HepG2 (cell line): ENCODE results near the gene LMOD3. TPM values are rescaled to one million over a fixed set of nuclear protein-coding genes. Genes with fewer than 3 reads are reported as not detected.

Experiments used
- ATAC-seq: fragments of 200-7000 bp; cut with Tn5 transposase; 3 replicates; pipeline ENCODE4 v1.9.1; 2020; ENCODE audit warnings: mild to moderate bottlenecking, moderate library complexity
- BruUV-seq: library from RNA; stranded (reverse); fragments of 400-500 nt; replicated peaks from 2 replicates; lab custom pipeline; 2021; lab: Mats Ljungman, UMichigan
- CTCF ChIA-PET: fragments of 300-600 bp; formaldehyde crosslinking; extraction: SDS; loops from one replicate; lab custom pipeline; 2021; ENCODE audit warnings: low total read pairs, inconsistent platforms, low intra/inter-chr PET ratio; lab: Yijun Ruan, JAX
- POLR2A ChIA-PET: fragments of 350-600 bp; sonication (Branson Sonifier 250); formaldehyde crosslinking; loops from one replicate; lab custom pipeline; 2020; ENCODE audit warnings: antibody characterized with exemption, inconsistent platforms; lab: Yijun Ruan, JAX
- DNase-seq: peaks from one replicate; pipeline ENCODE4 v3.0.0-alpha.2; 2015; ENCODE audit warnings: low spot score
- FAIRE-seq: peaks from 3 replicates; lab custom pipeline; 2011; peaks lifted over from hg19 to GRCh38; lab: Jason Lieb, UNC
- H2AFZ ChIP-seq: one replicate; pipeline ENCODE4 v1.6.1; 2011; ENCODE audit warnings: low read length, inconsistent platforms
- H3K27ac ChIP-seq: fragments of 300-600 bp; 3 replicates; pipeline ENCODE4 v1.8.0; 2011; ENCODE audit warnings: mixed run types, mild to moderate bottlenecking, mixed read lengths, low read length, inconsistent platforms; ENCODE audit not compliant: insufficient read depth; ENCODE audit errors: extremely low read length
- H3K27me3 ChIP-seq, 2 experiments: fragments of 200-600 bp in 1 of 2; 2 replicates in 1 of 2; 3 replicates in 1 of 2; pipeline versions ENCODE4 v1.6.0 to v1.8.0; 2011; ENCODE audit warnings: low read length in 2 of 2, mild to moderate bottlenecking in 2 of 2, moderate library complexity in 2 of 2, inconsistent platforms in 1 of 2; ENCODE audit not compliant: insufficient read depth in 2 of 2, control insufficient read depth in 1 of 2
- H3K36me3 ChIP-seq, 2 experiments: fragments of 200-600 bp in 1 of 2; replicated peaks in 1 of 2; 2 replicates in 1 of 2; 3 replicates in 1 of 2; pipeline versions ENCODE4 v1.5.1 to v1.8.0; 2011; ENCODE audit warnings: low read length in 2 of 2, inconsistent platforms in 1 of 2; ENCODE audit not compliant: insufficient read depth in 2 of 2, control insufficient read depth in 1 of 2
- H3K4me1 ChIP-seq: 2 replicates; pipeline ENCODE4 v1.5.1; 2012; ENCODE audit warnings: low read length, inconsistent platforms; ENCODE audit not compliant: insufficient read depth
- H3K4me2 ChIP-seq: 2 replicates; pipeline ENCODE4 v1.6.0; 2011; ENCODE audit warnings: low read depth, low read length, inconsistent platforms
- H3K4me3 ChIP-seq, 3 experiments: fragments of 200-600 bp in 1 of 3; sonication (generic), shearing (Covaris generic) in 1 of 3; replicated peaks in 1 of 3; 2 replicates each; pipeline ENCODE4 v1.5.1; 2011 to 2016; ENCODE audit warnings: low read length in 3 of 3, inconsistent platforms in 2 of 3, low read depth in 2 of 3, mild to moderate bottlenecking in 2 of 3, control low read depth in 1 of 3, mixed read lengths in 1 of 3; ENCODE audit not compliant: insufficient read depth in 1 of 3
- H3K79me2 ChIP-seq: one replicate; pipeline ENCODE4 v1.6.1; 2011; ENCODE audit warnings: low read length, inconsistent platforms; ENCODE audit not compliant: insufficient read depth
- H3K9ac ChIP-seq: 2 replicates; pipeline ENCODE4 v1.6.0; 2011; ENCODE audit warnings: mild to moderate bottlenecking, low read depth, low read length, inconsistent platforms; ENCODE audit not compliant: insufficient read depth
- H3K9me3 ChIP-seq: 2 replicates; pipeline ENCODE4 v1.5.1; 2012; ENCODE audit warnings: mild to moderate bottlenecking, low read length
- H4K20me1 ChIP-seq: 2 replicates; pipeline ENCODE4 v1.6.0; 2011; ENCODE audit warnings: inconsistent platforms, mild to moderate bottlenecking, low read length, moderate library complexity; ENCODE audit not compliant: insufficient read depth
- AGO2 ChIP-seq: fragments of 200-400 bp; formaldehyde crosslinking; optimal IDR thresholded peaks from 2 replicates; pipeline ENCODE3; 2017; ENCODE audit warnings: mild to moderate bottlenecking, low read depth, low read length, moderate library complexity
- FOXC1 ChIP-seq: sonication (generic); formaldehyde crosslinking; IDR thresholded peaks from 2 replicates; pipeline ENCODE4 v1.8.0; 2022; ENCODE audit warnings: mild to moderate bottlenecking, missing genetic modification reagents, borderline replicate concordance
- HHEX ChIP-seq: IDR thresholded peaks from 2 replicates; pipeline ENCODE4 v1.6.1; 2016; ENCODE audit warnings: control low read depth
- YEATS4 ChIP-seq: sonication (generic); formaldehyde crosslinking; IDR thresholded peaks from 2 replicates; pipeline ENCODE4 v1.4.0; 2020; ENCODE audit warnings: missing genetic modification reagents, borderline replicate concordance
- ZFP1 ChIP-seq: IDR thresholded peaks from 2 replicates; pipeline ENCODE4 v1.6.1; 2016
- ZMAT3 ChIP-seq: sonication (generic); formaldehyde crosslinking; conservative IDR thresholded peaks from 2 replicates; pipeline ENCODE4 v1.7.0; 2021; ENCODE audit warnings: missing genetic modification reagents
- WGBS: methylation state at CpG from one replicate; pipeline ENCODE4 v1.1.6; 2017; ENCODE audit warnings: low lambda C conversion rate; 5-methylcytosine and 5-hydroxymethylcytosine counted together
- in situ Hi-C: cut with HindIII; loops from 2 replicates; pipeline ENCODE4 v1.10.0; 2017; ENCODE audit warnings: low pct_unique_long_range_greater_than_20kb; ENCODE audit not compliant: extremely low pct_ligation_motif_present
- intact Hi-C: fragments of 100-400 bp; cut with micrococcal nuclease; formaldehyde crosslinking; loops from one replicate; pipeline ENCODE4 v1.10.0; 2022; ENCODE audit not compliant: unreplicated experiment
- polyA plus RNA-seq, 8 experiments: library from polyadenylated mRNA; depleted of rRNA in 3 of 8; stranded (reverse) in 7 of 8; unstranded in 1 of 8; fragments of >200 nt; fragmentation: Illumina TruSeq in 4 of 8; extraction: Trizol in 4 of 8; gene quantifications; 2 replicates each; pipeline versions ENCODE4 v1.2.1 to v1.2.3, GENCODE V29; 2011 to 2016; ENCODE audit warnings: low read depth in 4 of 8, missing spikeins in 1 of 8, mixed read lengths in 1 of 8; ENCODE audit not compliant: insufficient read depth in 1 of 8
- total RNA-seq, 5 experiments: library from RNA; depleted of rRNA; stranded (reverse); fragments of >200 nt; fragmentation: Illumina TruSeq; extraction: Trizol; gene quantifications; 2 replicates each; pipeline ENCODE4 v1.2.3, GENCODE V29; 2016; ENCODE audit warnings: low read depth in 1 of 5
- TF ChIP-seq, protein P1 (sequence below): sonication (generic); formaldehyde crosslinking; IDR thresholded peaks from 2 replicates; pipeline ENCODE4 v1.8.1; 2022; ENCODE audit warnings: low read depth, mild to moderate bottlenecking, missing genetic modification reagents
- TF ChIP-seq, protein P2 (sequence below): sonication (generic); formaldehyde crosslinking; IDR thresholded peaks from 2 replicates; pipeline ENCODE4 v1.4.0; 2020; ENCODE audit warnings: missing genetic modification reagents, borderline replicate concordance
- TF ChIP-seq, protein P3 (sequence below): IDR thresholded peaks from 2 replicates; pipeline ENCODE4 v1.6.1; 2016; ENCODE audit warnings: mild to moderate bottlenecking, missing biosample characterization, missing genetic modification reagents

LMOD3 gene
- total and polyA plus RNA-seq, 2 of the 13 experiments (the other 11 are each of a cell fraction or from before 2014, with no cell fraction given): not detected

DNA sequence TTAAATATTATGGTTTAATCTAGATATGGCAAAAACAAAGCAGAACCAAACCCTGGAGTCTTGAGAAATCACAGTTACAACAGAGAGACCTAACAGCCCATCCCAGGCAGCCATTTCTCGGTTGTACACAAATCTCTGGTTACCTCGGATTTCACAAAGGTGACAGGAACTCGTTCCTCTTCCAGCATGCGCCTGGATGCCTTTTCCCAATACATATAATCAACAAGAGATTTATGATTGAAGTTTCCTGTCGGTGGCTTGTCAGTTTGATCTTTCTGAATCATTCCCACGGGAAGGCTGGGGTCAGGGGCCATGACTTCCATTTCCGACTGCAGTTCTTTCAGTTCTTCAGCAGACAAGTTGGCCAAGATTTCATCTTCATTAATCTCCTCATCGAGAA is 445 bp downstream of the LMOD3 start:
- POLR2A ChIA-PET: no interaction called here
- WGBS: 16% methylated on average over 8 of the region's 8 CpGs
- intact Hi-C loops: loop anchor here (1.0 to 5.0 kb wide), 3 partner anchors 185 to 303 kb away; no protein-coding TSS in a partner anchor

More for the DNA sequence above, 445 bp downstream of the LMOD3 start:
- Histone ChIP-seq H3K4me3 (no peak overlapping the region; a peak in 1 of 6 replicates), H3K9ac (no peak overlapping the region), H3K9me3 (no peaks in the 10 kb centered on the region), H3K4me1 (no peaks in the 10 kb centered on the region), H3K36me3 (no peaks in the 10 kb centered on the region), H3K27ac (no peak overlapping the region), H3K79me2 (no peaks in the 10 kb centered on the region), H2AFZ (no peak overlapping the region), H3K4me2 (0 out of 2 replicates have a peak overlapping the region, but pooled peaks have one; percentile 19), H4K20me1 (no peaks in the 10 kb centered on the region), H3K27me3 (peaks cover 0 to under 1% of the 10 kb centered on the region in 2 experiments; a peak in 1 of 5 replicates)
- TF ChIP-seq YEATS4 (no peak), ZFP1 (CRISPR knock-in tag) (no peak), AGO2 (no peak), FOXC1 (CRISPR knock-in tag) (no peak), HHEX (CRISPR knock-in tag) (no peak), ZMAT3 (no peak)
- TF ChIP-seq, protein P1, sequence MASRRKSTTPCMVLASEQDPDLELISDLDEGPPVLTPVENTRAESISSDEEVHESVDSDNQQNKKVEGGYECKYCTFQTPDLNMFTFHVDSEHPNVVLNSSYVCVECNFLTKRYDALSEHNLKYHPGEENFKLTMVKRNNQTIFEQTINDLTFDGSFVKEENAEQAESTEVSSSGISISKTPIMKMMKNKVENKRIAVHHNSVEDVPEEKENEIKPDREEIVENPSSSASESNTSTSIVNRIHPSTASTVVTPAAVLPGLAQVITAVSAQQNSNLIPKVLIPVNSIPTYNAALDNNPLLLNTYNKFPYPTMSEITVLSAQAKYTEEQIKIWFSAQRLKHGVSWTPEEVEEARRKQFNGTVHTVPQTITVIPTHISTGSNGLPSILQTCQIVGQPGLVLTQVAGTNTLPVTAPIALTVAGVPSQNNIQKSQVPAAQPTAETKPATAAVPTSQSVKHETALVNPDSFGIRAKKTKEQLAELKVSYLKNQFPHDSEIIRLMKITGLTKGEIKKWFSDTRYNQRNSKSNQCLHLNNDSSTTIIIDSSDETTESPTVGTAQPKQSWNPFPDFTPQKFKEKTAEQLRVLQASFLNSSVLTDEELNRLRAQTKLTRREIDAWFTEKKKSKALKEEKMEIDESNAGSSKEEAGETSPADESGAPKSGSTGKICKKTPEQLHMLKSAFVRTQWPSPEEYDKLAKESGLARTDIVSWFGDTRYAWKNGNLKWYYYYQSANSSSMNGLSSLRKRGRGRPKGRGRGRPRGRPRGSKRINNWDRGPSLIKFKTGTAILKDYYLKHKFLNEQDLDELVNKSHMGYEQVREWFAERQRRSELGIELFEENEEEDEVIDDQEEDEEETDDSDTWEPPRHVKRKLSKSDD (CRISPR knock-in tag): no peak
- TF ChIP-seq, protein P2, sequence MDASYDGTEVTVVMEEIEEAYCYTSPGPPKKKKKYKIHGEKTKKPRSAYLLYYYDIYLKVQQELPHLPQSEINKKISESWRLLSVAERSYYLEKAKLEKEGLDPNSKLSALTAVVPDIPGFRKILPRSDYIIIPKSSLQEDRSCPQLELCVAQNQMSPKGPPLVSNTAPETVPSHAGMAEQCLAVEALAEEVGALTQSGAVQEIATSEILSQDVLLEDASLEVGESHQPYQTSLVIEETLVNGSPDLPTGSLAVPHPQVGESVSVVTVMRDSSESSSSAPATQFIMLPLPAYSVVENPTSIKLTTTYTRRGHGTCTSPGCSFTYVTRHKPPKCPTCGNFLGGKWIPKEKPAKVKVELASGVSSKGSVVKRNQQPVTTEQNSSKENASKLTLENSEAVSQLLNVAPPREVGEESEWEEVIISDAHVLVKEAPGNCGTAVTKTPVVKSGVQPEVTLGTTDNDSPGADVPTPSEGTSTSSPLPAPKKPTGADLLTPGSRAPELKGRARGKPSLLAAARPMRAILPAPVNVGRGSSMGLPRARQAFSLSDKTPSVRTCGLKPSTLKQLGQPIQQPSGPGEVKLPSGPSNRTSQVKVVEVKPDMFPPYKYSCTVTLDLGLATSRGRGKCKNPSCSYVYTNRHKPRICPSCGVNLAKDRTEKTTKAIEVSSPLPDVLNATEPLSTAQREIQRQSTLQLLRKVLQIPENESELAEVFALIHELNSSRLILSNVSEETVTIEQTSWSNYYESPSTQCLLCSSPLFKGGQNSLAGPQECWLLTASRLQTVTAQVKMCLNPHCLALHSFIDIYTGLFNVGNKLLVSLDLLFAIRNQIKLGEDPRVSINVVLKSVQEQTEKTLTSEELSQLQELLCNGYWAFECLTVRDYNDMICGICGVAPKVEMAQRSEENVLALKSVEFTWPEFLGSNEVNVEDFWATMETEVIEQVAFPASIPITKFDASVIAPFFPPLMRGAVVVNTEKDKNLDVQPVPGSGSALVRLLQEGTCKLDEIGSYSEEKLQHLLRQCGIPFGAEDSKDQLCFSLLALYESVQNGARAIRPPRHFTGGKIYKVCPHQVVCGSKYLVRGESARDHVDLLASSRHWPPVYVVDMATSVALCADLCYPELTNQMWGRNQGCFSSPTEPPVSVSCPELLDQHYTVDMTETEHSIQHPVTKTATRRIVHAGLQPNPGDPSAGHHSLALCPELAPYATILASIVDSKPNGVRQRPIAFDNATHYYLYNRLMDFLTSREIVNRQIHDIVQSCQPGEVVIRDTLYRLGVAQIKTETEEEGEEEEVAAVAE (CRISPR knock-in tag): no peak
- TF ChIP-seq, protein P3, sequence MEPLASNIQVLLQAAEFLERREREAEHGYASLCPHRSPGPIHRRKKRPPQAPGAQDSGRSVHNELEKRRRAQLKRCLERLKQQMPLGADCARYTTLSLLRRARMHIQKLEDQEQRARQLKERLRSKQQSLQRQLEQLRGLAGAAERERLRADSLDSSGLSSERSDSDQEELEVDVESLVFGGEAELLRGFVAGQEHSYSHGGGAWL (CRISPR knock-in tag): no peak
- CTCF ChIA-PET: interaction anchor here (0.7 to 2.4 kb wide), 3 partner anchors 184 to 549 kb away, joined by 4 to 18 read pairs (median 9); no protein-coding TSS in a partner anchor
- no TSS peak for BruUV-seq
- ATAC-seq (no peak), FAIRE-seq (no peak), DNase-seq (no peak)
- in situ Hi-C loops: loop anchor here (25.0 kb wide), 1 partner anchor 540 kb away; no protein-coding TSS in a partner anchor
